Measurements from ENCODE around the gene KCNIP4. TPM values are rescaled to one million over a fixed set of nuclear protein-coding genes. Genes with fewer than 3 reads are reported as not detected.

KCNIP4 gene
- total and polyA plus RNA-seq, 2 of the 4 experiments (the other 2 are of a cell fraction) = not detected

DNA sequence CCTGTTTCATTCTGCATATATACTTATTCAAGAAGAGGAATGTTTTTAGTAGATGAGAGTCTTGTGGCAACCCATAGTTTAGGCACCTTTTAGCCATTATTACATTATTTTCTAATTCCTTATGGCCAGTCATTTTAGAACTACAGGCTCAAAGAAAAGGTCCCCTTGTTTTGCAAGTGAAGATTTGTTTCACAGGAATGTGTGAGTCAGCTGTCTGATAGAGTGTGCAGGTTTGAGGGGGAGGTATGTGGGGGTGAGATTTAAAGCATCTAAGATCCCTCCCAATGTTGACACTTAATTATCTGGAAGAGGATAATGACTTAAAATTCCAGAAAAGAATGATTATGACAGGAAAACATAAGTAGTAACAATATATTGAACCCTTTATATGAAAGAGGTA is 495.6 kb downstream of the KCNIP4 start:
- H4K8ac ChIP-seq (ENCODE audit: low read depth in 2 of 2, low read length in 2 of 2) = no peak overlapping the region
- H3K36me3 ChIP-seq (ENCODE audit: control insufficient read depth, insufficient read depth, low read length) = no peaks in the 10 kb centered on the region
- no peak overlapping the region for H4K5ac ChIP-seq (ENCODE audit: low read depth, low read length)
- H3K4me3 ChIP-seq (ENCODE audit: insufficient read depth, low read depth, low read length) = no peak overlapping the region
- H2AK5ac ChIP-seq (ENCODE audit: low read depth, low read length) = no peak overlapping the region
- no peaks in the 10 kb centered on the region for H3K9me1 ChIP-seq (ENCODE audit: insufficient read depth, low read length)
- H3K27me3 ChIP-seq (ENCODE audit: control insufficient read depth, insufficient read depth, low read length) = no peaks in the 10 kb centered on the region
- no peak overlapping the region for H3K9ac ChIP-seq (ENCODE audit: low read depth, low read length)
- H3K23ac ChIP-seq (ENCODE audit: low read depth, low read length) = no peak overlapping the region
- H3K18ac ChIP-seq (ENCODE audit: low read depth, low read length) = no peak overlapping the region
- peaks cover 5% of the 10 kb centered on the region for H3K9me3 ChIP-seq (ENCODE audit: control insufficient read depth, insufficient read depth, low read length)
- BruUV-seq (replicated peaks) = no TSS peak
- ATAC-seq (ENCODE audit: low read depth) (no peak), DNase-seq (no peak)
- no peak for TF ChIP-seq RFX5 (IDR thresholded peaks at IDR 0.05; ENCODE audit: low read depth, low read length)
- TF ChIP-seq CHD1 (IDR thresholded peaks at IDR 0.05; ENCODE audit: low read depth, low read length) = no peak
- TF ChIP-seq SMC3 (IDR thresholded peaks at IDR 0.05; ENCODE audit: low read depth, low read length) = no peak
- no peak for TF ChIP-seq RAD21 (IDR thresholded peaks at IDR 0.05; ENCODE audit: low read length)
- no peak for TF ChIP-seq RCOR1 (IDR thresholded peaks at IDR 0.05; ENCODE audit: insufficient replicate concordance, low read length)
- no peak for TF ChIP-seq BHLHE40 (IDR thresholded peaks at IDR 0.05; ENCODE audit: low read depth, low read length)
- TF ChIP-seq MAZ (IDR thresholded peaks at IDR 0.05; ENCODE audit: borderline replicate concordance, low read depth, low read length) = no peak
- TF ChIP-seq, protein P1, sequence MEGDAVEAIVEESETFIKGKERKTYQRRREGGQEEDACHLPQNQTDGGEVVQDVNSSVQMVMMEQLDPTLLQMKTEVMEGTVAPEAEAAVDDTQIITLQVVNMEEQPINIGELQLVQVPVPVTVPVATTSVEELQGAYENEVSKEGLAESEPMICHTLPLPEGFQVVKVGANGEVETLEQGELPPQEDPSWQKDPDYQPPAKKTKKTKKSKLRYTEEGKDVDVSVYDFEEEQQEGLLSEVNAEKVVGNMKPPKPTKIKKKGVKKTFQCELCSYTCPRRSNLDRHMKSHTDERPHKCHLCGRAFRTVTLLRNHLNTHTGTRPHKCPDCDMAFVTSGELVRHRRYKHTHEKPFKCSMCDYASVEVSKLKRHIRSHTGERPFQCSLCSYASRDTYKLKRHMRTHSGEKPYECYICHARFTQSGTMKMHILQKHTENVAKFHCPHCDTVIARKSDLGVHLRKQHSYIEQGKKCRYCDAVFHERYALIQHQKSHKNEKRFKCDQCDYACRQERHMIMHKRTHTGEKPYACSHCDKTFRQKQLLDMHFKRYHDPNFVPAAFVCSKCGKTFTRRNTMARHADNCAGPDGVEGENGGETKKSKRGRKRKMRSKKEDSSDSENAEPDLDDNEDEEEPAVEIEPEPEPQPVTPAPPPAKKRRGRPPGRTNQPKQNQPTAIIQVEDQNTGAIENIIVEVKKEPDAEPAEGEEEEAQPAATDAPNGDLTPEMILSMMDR (conservative IDR thresholded peaks at IDR 0.05; ENCODE audit: low read depth, low read length) = no peak
- no peak for TF ChIP-seq POLR2A (IDR thresholded peaks at IDR 0.05; ENCODE audit: low read depth, low read length)
- no peak for TF ChIP-seq NFE2L2 (IDR thresholded peaks at IDR 0.05; ENCODE audit: low read depth, low read length)
- TF ChIP-seq, protein P2, sequence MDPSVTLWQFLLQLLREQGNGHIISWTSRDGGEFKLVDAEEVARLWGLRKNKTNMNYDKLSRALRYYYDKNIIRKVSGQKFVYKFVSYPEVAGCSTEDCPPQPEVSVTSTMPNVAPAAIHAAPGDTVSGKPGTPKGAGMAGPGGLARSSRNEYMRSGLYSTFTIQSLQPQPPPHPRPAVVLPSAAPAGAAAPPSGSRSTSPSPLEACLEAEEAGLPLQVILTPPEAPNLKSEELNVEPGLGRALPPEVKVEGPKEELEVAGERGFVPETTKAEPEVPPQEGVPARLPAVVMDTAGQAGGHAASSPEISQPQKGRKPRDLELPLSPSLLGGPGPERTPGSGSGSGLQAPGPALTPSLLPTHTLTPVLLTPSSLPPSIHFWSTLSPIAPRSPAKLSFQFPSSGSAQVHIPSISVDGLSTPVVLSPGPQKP (IDR thresholded peaks at IDR 0.05; ENCODE audit: borderline replicate concordance, low read depth, low read length) = no peak
- TF ChIP-seq FOS (IDR thresholded peaks at IDR 0.05; ENCODE audit: low read depth, low read length) = no peak
- TF ChIP-seq CEBPB (IDR thresholded peaks at IDR 0.05; ENCODE audit: low read depth, low read length) = no peak
- no peak overlapping the region for H2BK5ac ChIP-seq (ENCODE audit: low read depth, low read length, poor library complexity, severe bottlenecking)
- H3K4me2 ChIP-seq (ENCODE audit: low read depth, low read length) = no peak overlapping the region
- dilution Hi-C loops (cut with HindIII; ENCODE audit: low sequenced_read_pairs, unreplicated experiment) = no loop called here
- no peak overlapping the region for H2BK20ac ChIP-seq (ENCODE audit: low read depth, low read length)
- no peaks in the 10 kb centered on the region for H3K79me1 ChIP-seq (ENCODE audit: low read depth in 1 of 2, low read length in 2 of 2)
- H3K14ac ChIP-seq (replicated peaks; ENCODE audit: low read depth, low read length) = no peak overlapping the region
- no peak overlapping the region for H2AK9ac ChIP-seq (replicated peaks; ENCODE audit: low read depth, low read length, poor library complexity)
- no peak overlapping the region for H2AFZ ChIP-seq (replicated peaks; ENCODE audit: low read length, poor library complexity)
- no peak overlapping the region for H3K56ac ChIP-seq (ENCODE audit: extremely low read depth, insufficient read depth, low read length)
- H2BK120ac ChIP-seq (ENCODE audit: low read depth, low read length) = no peak overlapping the region
- intact Hi-C loops (cut with micrococcal nuclease) = no loop called here
- H4K20me1 ChIP-seq (ENCODE audit: insufficient read depth, low read length) = no peaks in the 10 kb centered on the region
- no peak overlapping the region for H4K91ac ChIP-seq (ENCODE audit: insufficient read depth, low read depth, low read length)
- H2BK15ac ChIP-seq (ENCODE audit: low read depth, low read length) = no peak overlapping the region
- no peak overlapping the region for H3K27ac ChIP-seq (ENCODE audit: insufficient read depth, low read length)
- H3K4ac ChIP-seq (ENCODE audit: low read depth, low read length) = no peak overlapping the region
- no peaks in the 10 kb centered on the region for H3K4me1 ChIP-seq (ENCODE audit: control insufficient read depth, insufficient read depth, low read length)
- ChIA-PET CTCF (no interaction called here), POLR2A (ENCODE audit: unreplicated experiment) (no interaction called here)
- in situ Hi-C loops (cut with MboI; ENCODE audit: low sequenced_read_pairs) = no loop called here
